ENCODE data around the gene DNM2. TPM values are rescaled to one million over a fixed set of nuclear protein-coding genes. Genes with fewer than 3 reads are reported as not detected.

Gene DNM2
- total and polyA plus RNA-seq, 2 of the 13 experiments (the other 11 are each of a cell fraction or from before 2014, with no cell fraction given), result 41.7 to 59.8 TPM

GRCh38 chr19:10695401-10696398, 22.2 kb upstream of the DNM2 start (continued):
- TF ChIP-seq, protein P1, sequence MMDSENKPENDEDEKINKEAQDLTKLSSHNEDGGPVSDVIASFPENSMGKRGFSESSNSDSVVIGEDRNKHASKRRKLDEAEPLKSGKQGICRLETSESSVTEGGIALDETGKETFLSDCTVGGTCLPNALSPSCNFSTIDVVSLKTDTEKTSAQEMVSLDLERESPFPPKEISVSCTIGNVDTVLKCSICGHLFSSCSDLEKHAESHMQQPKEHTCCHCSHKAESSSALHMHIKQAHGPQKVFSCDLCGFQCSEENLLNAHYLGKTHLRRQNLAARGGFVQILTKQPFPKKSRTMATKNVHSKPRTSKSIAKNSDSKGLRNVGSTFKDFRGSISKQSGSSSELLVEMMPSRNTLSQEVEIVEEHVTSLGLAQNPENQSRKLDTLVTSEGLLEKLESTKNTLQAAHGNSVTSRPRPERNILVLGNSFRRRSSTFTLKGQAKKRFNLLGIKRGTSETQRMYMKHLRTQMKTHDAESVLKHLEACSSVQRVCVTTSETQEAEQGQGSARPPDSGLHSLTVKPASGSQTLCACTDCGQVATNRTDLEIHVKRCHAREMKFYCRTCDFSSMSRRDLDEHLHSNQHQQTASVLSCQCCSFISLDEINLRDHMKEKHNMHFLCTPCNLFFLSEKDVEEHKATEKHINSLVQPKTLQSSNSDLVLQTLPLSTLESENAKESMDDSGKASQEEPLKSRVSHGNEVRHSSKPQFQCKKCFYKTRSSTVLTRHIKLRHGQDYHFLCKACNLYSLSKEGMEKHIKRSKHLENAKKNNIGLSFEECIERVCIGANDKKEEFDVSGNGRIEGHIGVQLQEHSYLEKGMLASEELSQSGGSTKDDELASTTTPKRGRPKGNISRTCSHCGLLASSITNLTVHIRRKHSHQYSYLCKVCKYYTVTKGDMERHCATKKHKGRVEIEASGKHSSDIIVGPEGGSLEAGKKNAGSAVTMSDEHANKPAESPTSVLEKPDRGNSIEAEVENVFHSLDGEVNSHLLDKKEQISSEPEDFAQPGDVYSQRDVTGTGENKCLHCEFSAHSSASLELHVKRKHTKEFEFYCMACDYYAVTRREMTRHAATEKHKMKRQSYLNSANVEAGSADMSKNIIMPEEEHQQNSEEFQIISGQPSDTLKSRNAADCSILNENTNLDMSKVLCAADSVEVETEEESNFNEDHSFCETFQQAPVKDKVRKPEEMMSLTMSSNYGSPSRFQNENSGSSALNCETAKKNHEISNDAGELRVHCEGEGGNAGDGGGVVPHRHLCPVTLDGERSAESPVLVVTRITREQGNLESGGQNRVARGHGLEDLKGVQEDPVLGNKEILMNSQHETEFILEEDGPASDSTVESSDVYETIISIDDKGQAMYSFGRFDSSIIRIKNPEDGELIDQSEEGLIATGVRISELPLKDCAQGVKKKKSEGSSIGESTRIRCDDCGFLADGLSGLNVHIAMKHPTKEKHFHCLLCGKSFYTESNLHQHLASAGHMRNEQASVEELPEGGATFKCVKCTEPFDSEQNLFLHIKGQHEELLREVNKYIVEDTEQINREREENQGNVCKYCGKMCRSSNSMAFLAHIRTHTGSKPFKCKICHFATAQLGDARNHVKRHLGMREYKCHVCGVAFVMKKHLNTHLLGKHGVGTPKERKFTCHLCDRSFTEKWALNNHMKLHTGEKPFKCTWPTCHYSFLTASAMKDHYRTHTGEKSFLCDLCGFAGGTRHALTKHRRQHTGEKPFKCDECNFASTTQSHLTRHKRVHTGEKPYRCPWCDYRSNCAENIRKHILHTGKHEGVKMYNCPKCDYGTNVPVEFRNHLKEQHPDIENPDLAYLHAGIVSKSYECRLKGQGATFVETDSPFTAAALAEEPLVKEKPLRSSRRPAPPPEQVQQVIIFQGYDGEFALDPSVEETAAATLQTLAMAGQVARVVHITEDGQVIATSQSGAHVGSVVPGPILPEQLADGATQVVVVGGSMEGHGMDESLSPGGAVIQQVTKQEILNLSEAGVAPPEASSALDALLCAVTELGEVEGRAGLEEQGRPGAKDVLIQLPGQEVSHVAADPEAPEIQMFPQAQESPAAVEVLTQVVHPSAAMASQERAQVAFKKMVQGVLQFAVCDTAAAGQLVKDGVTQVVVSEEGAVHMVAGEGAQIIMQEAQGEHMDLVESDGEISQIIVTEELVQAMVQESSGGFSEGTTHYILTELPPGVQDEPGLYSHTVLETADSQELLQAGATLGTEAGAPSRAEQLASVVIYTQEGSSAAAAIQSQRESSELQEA (CRISPR knock-in tag; IDR thresholded peaks at IDR 0.05; ENCODE audit: not compliant biosample characterization), result peak; percentile 81
- TF ChIP-seq NCOA2 (CRISPR knock-in tag; IDR thresholded peaks at IDR 0.05) (peak; percentile 73), ZNF3 (CRISPR knock-in tag; IDR thresholded peaks at IDR 0.05) (peak; percentile 55; the same call in 1 of the 2 replicates), FOXC1 (CRISPR knock-in tag; IDR thresholded peaks at IDR 0.05; ENCODE audit: borderline replicate concordance) (peak; percentile 93; the same call in 1 of the 2 replicates), FIP1L1 (IDR thresholded peaks at IDR 0.05; ENCODE audit: borderline replicate concordance, insufficient read depth, low read depth, low read length) (no peak), PAXIP1 (CRISPR knock-in tag; conservative IDR thresholded peaks at IDR 0.05) (0 out of 2 replicates have a peak, but pooled peaks have one; percentile 36), ZNF660 (CRISPR knock-in tag; IDR thresholded peaks at IDR 0.05; ENCODE audit: borderline replicate concordance, low read depth) (peak; percentile 77; the same call in 1 of the 2 replicates), RFX3 (CRISPR knock-in tag; IDR thresholded peaks at IDR 0.05) (peak; percentile 97), ZNF230 (CRISPR knock-in tag; IDR thresholded peaks at IDR 0.05) (peak; percentile 83; the same call in 1 of the 2 replicates), FOXO1 (CRISPR knock-in tag; IDR thresholded peaks at IDR 0.05) (peak; percentile 74), ZNF280B (CRISPR knock-in tag; IDR thresholded peaks at IDR 0.05; ENCODE audit: borderline replicate concordance) (peak; percentile 91), MEIS2 (CRISPR knock-in tag; IDR thresholded peaks at IDR 0.05) (peak; percentile 83; the same call in 1 of the 2 replicates), BRCA1 (CRISPR knock-in tag; IDR thresholded peaks at IDR 0.05) (peak; percentile 91), HNRNPK (IDR thresholded peaks at IDR 0.05; ENCODE audit: low read depth, low read length, poor library complexity, severe bottlenecking) (no peak)

Measured in HepG2 (cell line).